ENCODE results near the gene DHFR.
"Not testable (repeated sequence)": the region's sequence is repeated elsewhere in the genome, so short reads cannot be mapped to it uniquely, and the experiment has no call there.

DHFR gene

DNA sequence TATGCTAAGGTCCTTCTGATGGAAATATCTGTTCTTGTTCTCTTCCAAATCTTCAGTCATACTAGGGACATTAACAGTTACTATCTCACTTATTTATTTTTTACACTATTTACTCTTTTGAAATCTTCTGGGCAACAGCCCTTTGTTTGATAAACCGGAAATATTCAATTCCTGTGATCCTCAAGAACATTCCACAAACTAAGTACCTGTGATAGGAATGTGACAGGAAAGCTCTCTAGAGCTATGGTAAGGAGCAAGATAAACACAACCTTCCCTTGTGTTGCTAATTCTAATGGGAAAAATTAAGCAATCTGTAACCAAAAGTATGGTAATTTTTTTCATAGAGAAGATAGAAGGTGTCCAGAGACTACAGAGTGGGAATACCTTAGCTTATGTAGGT, 62.7 kb downstream of the DHFR start:
- no peak for DNase-seq

DNA sequence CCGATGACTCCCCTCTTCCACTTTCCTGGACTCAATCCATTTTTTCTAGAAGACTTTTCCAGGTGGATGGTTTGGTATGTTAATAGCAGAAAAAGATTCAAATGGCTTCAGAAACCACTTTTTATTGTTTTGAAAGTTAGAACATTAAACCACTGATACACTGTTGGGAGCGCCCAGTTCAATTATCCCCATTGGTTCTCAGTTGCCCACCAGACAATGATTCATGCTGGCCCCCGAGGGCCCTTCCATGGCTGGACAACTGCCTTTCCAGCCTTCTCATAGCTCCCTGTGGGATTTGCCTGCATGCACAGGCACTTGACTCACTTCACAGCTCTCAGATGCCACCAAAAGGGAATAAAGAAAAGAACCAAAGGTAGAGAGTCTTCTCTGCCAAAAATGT, 63.4 kb downstream of the DHFR start:
- no peak for DNase-seq

DNA sequence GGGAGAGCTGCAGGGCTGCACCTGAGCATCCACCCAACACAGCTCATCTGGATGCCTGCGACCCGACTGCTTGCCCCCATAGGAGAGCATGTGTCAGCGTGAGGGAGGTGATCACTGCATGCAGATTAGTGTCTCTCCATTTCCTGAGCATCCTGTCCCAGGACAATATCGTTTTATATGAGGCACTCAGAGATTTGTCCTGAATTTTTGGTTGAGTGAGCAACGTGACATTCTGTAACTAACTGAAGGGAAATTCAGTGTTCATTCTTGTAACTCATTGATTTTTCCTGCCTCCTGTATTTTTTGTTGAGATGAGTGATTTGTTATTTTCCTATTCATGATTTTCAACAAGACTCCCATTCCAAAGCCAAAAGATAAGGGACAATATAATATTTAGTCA, 64.0 kb downstream of the DHFR start:
- no peak for DNase-seq

DNA sequence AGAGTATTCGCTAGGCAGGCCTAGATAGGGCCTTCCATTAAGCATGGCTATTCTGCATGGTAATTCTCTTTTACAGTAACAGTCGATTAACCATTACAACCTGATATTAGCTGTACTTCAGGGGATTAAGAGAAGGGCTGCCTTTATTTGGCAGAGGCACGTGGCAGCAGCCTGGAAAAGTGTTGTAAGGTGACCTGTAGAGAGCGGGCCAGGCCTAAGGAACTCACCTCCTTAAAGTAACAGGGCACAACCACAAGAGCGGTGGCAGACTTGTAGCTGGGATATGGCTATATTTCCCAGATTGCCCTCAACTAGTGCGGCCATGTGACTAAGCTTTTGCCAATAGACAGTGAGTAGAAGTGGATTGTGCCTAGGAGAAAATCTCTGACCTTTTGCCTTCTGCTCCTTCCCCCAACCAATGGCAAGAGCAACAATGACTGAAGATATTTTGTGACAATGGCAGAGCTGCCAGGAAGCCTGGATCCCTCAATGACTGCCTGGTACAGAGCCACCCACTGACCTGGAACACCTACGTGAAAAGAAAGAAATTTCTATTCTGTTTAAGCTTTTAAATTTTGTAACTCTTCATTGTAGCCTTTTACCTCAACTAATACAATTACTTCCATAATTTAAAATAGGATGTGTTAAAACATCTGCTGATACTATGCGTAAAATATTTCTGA, 65.8 kb downstream of the DHFR start:
- no peak for DNase-seq

DNA sequence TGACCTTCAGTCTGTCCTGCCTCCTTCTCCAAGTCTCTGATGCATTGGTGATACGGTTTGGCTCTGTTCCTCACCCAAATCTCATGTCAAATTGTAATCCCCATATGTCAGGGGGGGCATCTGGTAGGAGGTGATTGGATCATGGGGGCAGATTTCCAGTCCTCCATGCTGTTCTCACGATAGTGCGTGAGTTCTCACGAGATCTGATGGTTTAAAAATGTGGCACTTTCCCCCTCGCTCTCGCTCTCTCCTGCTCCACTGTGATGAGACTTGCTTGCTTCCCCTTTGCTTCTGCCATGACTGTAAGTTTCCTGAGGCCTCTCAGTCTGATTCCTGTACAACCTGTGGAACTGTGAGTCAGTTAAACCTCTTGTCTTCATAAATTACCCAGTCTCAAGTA, 70.0 kb downstream of the DHFR start:
- no peak for DNase-seq

DNA sequence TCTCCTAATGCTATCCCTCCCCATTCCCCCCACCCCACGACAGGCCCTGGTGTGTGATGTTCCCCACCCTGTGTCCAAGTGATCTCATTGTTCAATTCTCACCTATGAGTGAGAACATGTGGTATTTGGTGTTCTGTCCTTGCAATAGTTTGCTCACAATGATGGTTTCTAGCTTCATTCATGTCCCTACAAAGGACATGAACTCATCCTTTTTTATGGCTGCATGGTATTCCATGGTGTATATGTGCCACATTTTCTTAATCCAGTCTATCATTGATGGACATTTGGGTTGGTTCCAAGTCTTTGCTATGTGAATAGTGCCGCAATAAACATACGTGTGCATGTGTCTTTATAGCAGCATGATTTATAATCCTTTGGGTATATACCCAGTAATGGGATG, 74.5 kb downstream of the DHFR start:
- DNase-seq: not testable (repeated sequence)

DNA sequence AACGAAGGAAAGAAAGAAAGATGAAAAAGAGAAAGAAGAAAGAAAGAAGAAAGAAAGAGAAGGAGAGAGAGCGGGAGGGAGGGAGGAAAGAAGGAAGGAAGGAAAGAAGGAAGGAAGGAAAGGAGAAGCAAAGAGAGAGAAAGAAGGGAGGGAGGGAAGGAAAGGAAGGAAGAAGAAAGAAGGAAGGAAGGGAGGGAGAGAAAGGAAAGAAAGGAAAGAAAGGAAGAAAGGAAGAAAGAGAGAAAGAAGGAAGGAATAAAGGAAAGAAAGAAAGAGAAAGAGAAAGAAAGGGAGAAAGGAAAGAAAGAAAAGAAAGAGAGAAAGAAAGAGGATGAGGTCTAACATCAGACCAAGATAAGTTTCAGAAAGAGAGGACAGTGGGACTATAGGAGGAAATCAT, 75.7 kb downstream of the DHFR start:
- DNase-seq: no peak

DNA sequence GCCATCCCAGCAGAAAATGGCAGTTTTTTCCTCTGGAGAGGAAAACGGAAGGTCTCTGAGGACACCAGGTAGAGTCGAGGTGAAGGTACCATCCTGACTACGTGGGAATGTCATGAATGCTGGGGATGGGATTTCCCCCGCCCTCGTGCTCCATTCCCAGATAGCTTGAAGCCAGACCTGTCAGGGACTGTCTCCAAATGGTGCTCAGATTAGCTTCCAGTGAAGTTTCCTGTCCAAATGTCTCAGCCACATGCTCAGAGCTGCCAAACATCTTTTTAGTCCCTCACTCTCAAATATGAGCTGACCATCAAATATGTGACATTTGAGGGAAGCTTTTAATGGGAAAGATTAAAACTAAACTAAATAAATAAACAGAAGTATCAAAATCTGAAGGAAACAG, 77.1 kb downstream of the DHFR start:
- no peak for DNase-seq

DNA sequence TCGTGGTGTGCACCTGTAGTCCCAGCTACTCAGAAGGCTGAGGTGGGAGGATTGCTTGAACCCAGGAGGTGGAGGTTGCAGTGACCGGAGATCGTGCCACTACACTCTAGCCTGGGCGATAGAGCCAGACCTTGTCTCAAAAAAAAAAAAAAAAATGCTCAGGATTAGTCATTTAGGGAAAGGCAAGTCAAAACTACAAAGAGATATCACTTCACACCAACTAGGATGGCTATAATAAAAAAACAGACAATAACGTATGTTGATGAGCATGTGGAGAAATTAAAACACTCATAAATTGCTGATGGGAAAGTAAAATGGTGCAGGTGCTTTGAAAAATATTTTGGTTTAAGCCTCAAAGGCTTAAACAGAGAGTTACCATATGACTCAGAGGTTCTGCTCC, 78.4 kb downstream of the DHFR start:
- DNase-seq: no peak
